ENCODE results near the gene MITF.

MITF gene

GRCh38 chr3:69959581-69959980, 220.3 kb downstream of the MITF start:
- TF ChIP-seq, protein P1, sequence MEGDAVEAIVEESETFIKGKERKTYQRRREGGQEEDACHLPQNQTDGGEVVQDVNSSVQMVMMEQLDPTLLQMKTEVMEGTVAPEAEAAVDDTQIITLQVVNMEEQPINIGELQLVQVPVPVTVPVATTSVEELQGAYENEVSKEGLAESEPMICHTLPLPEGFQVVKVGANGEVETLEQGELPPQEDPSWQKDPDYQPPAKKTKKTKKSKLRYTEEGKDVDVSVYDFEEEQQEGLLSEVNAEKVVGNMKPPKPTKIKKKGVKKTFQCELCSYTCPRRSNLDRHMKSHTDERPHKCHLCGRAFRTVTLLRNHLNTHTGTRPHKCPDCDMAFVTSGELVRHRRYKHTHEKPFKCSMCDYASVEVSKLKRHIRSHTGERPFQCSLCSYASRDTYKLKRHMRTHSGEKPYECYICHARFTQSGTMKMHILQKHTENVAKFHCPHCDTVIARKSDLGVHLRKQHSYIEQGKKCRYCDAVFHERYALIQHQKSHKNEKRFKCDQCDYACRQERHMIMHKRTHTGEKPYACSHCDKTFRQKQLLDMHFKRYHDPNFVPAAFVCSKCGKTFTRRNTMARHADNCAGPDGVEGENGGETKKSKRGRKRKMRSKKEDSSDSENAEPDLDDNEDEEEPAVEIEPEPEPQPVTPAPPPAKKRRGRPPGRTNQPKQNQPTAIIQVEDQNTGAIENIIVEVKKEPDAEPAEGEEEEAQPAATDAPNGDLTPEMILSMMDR (IDR thresholded peaks at IDR 0.05): no peak
- no peak for TF ChIP-seq ZFX (IDR thresholded peaks at IDR 0.05; ENCODE audit: borderline replicate concordance)
- H3K27ac ChIP-seq: no peak overlapping the region

DNA sequence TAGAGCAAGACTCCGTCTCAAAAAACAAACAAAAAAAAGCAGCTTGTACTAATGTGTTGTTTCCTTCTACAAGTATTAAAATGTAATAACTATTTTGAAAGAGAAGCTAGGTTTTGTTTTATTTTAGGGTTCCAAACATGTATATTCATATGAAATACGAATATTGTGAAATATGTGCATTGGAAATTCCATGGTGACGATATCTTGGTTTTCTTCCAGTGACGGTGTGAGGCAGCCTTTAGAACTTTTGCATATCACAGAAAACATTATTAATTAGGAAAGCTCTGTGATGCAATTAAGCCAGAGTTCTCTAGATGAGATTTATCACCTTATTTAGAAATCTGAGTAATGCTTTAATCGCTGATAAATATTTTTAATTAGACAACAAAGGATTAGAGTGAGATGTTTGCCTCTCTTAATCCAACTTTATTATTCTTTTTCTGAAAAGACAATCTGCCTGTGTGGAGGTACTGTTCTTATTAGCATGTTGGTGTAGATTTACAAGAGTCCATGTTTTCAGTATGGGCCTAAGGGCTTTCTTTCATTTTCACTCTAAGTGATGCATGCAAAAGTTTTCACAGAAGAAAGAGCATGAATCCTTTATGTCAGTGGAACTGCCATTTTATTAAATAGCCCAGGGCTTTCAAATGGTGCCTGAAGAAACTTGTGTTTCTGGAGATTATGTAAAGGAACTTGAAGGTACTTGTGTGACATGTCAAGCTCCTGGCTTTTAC, 222.6 kb downstream of the MITF start:
- H3K27ac ChIP-seq: no peak overlapping the region
- TF ChIP-seq, protein P1 (IDR thresholded peaks at IDR 0.05): no peak
- TF ChIP-seq ZFX (IDR thresholded peaks at IDR 0.05; ENCODE audit: borderline replicate concordance): no peak

DNA sequence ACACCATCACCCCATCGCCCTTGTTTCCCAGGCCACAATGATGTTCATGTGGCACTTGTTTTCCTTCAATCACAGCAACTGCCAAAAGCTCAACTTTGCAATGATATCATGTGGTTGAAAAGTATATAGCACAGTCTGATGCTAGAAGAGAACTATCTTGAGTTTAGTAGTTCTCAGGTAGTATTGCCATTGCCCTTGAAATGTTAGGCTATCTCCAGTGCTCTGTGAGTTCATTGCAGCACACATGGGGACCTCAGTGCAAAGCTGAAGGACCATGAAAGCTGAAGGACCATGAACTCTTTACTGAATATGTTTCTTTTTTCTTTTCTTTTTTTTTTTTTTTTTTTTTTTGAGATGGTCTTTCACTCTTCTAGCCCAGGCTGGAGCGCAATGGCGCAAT, 224.4 kb downstream of the MITF start:
- TF ChIP-seq ZFX (IDR thresholded peaks at IDR 0.05; ENCODE audit: borderline replicate concordance): no peak
- TF ChIP-seq, protein P1 (IDR thresholded peaks at IDR 0.05): no peak
- no peak overlapping the region for H3K27ac ChIP-seq

DNA sequence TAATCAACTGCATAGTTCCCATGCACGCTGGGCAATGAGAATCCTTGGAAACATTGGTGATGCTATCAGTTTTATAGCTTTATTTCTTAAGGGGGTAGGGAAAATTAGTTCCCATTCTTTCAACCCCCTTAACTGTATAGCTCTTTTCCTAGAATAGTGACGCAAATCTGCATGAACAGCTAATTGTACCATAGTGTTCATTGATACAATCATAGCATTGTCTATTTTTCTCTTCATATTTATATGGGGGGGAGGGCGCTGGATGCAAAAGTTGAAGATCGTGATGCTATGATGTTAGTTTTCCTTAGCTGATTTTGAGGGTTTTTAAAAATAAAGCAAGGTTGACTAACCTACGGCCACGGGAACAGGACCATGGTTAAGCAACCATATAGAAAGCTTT, 227.9 kb downstream of the MITF start:
- no peak for TF ChIP-seq ZFX (IDR thresholded peaks at IDR 0.05; ENCODE audit: borderline replicate concordance)
- TF ChIP-seq, protein P1 (IDR thresholded peaks at IDR 0.05): no peak
- H3K27ac ChIP-seq: no peak overlapping the region

- no peak overlapping the region for H3K27ac ChIP-seq
Measured at GRCh38 chr3:69970827-69971226, 231.6 kb downstream of the MITF start.

DNA sequence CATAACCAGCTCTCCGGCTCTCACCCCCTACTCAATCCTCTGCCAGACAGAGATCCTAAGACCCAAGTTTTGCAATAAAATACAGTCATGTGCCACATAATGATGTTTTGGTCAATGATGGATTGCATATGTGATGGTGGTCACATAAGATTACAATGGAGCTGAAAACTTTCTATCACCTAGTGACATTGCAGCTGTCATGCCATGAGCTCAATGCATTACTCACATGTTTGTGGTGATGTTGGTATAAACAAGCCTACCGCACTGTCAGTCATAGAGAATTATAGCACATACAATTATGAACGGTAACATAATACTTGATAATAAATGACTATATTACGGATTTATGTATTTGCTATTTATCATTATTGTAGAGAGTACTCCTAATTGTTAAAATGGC, 233.4 kb downstream of the MITF start:
- H3K27ac ChIP-seq: no peak overlapping the region
- TF ChIP-seq ZFX (IDR thresholded peaks at IDR 0.05; ENCODE audit: borderline replicate concordance): no peak

More at GRCh38 chr3:69970827-69971226, 231.6 kb downstream of the MITF start:
- TF ChIP-seq, protein P1 (IDR thresholded peaks at IDR 0.05): no peak
- no peak for TF ChIP-seq ZFX (IDR thresholded peaks at IDR 0.05; ENCODE audit: borderline replicate concordance)

DNA sequence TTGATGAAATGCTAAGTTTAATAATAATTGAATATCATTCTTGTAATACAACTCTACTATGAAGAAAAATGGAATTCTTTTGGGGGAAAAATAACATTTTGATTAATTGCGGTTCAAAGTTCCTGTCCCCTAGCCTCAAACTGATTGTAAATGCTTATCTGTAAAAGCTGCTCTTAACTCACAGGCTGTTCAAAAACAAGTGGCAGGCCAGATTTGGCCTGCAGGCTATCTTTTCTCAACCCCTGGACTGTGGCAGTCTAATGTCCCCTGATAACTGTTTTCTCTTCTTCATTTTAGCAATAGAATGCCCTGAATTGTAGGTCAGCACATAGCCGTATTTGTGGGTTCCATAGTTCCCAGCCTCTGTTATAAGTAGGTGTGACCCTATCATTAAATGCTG, 236.8 kb downstream of the MITF start:
- H3K27ac ChIP-seq: no peak overlapping the region
- TF ChIP-seq, protein P1 (IDR thresholded peaks at IDR 0.05): no peak
- TF ChIP-seq ZFX (IDR thresholded peaks at IDR 0.05; ENCODE audit: borderline replicate concordance): no peak
